ENCODE results near the gene PLEKHG5. TPM values are rescaled to one million over a fixed set of nuclear protein-coding genes. Genes with fewer than 3 reads are reported as not detected.
A peak's percentile ranks its signal among the peaks of the same experiment; 100 is the strongest.

Gene PLEKHG5
- total RNA-seq, 1 donor from 2014 or later, result 34.9 TPM

- no peak for TF ChIP-seq CTCF (IDR thresholded peaks at IDR 0.05)
- Mint-ChIP-seq H3K27me3 (ENCODE audit: unreplicated experiment) (no peaks in the 10 kb centered on the region), H3K27ac (ENCODE audit: unreplicated experiment) (no peak overlapping the region), H3K4me1 (ENCODE audit: unreplicated experiment) (peaks cover 65% of the 10 kb centered on the region), H3K4me3 (ENCODE audit: unreplicated experiment) (no peak overlapping the region), H3K36me3 (ENCODE audit: unreplicated experiment) (no peaks in the 10 kb centered on the region), H3K9me3 (ENCODE audit: unreplicated experiment) (no peaks in the 10 kb centered on the region)
- DNase-seq (ENCODE audit: extremely low spot score, unreplicated experiment), result no peak
Observed at GRCh38 chr1:6515771-6516170, 24.3 kb upstream of the PLEKHG5 start.

DNA sequence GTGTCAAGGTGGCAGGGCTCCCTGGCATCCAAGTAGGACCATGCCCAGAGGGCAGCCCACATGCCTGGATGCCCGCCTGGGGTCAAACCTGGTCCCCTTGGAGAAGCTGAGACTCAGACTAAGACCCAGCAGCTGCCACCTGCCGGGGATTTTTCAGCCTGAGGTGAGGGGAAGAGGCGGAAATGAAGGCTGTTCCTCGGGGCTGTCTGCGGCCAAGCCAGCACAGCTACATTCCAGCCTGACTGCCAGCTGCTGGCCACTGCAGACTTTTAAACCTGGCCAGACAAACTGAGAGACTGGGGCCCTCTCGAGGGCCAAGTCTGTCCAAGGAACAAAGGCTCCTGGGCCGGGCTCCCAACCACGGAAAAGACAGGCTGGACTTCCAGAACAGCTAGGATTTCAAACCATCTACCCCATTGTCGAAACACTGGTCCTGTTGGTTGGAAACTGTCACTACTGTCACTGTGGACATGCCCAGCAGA, 21.9 kb upstream of the PLEKHG5 start:
- no peak overlapping the region for H3K4me3 Mint-ChIP-seq (ENCODE audit: unreplicated experiment)
- no peak for TF ChIP-seq CTCF (IDR thresholded peaks at IDR 0.05)
- H3K27ac Mint-ChIP-seq (ENCODE audit: unreplicated experiment), result peak overlapping the region; percentile 69
- H3K9me3 Mint-ChIP-seq (ENCODE audit: unreplicated experiment), result no peaks in the 10 kb centered on the region
- no peaks in the 10 kb centered on the region for H3K36me3 Mint-ChIP-seq (ENCODE audit: unreplicated experiment)
- no peaks in the 10 kb centered on the region for H3K27me3 Mint-ChIP-seq (ENCODE audit: unreplicated experiment)
- no peak for DNase-seq (ENCODE audit: extremely low spot score, unreplicated experiment)
- H3K4me1 Mint-ChIP-seq (ENCODE audit: unreplicated experiment), result peaks cover 42% of the 10 kb centered on the region

DNA sequence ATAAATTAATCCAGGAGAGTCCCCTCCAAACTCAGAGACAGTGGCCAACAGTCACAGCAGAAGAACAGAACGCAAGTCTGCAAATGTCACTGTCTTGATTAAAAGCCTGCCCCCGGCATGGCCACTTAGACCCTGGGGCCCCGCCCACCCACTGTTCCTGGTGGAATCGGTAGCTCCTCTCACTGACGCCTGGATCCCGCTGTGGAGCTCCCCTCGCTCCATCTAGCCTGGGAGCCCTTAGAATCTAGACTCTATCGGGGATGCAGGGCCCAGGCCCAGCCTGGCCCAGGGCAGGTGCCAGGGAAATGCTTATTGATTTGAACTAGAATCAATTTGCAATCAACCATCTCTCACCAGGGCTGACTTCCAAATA, 21.4 kb upstream of the PLEKHG5 start:
- no peak for TF ChIP-seq CTCF (IDR thresholded peaks at IDR 0.05)
- Mint-ChIP-seq H3K4me3 (ENCODE audit: unreplicated experiment) (no peak overlapping the region), H3K9me3 (ENCODE audit: unreplicated experiment) (no peaks in the 10 kb centered on the region), H3K4me1 (ENCODE audit: unreplicated experiment) (peaks cover 40% of the 10 kb centered on the region), H3K27me3 (ENCODE audit: unreplicated experiment) (no peaks in the 10 kb centered on the region), H3K27ac (ENCODE audit: unreplicated experiment) (peak overlapping the region; percentile 69), H3K36me3 (ENCODE audit: unreplicated experiment) (no peaks in the 10 kb centered on the region)
- no peak for DNase-seq (ENCODE audit: extremely low spot score, unreplicated experiment)

- no peaks in the 10 kb centered on the region for H3K27me3 Mint-ChIP-seq (ENCODE audit: unreplicated experiment)
- no peak overlapping the region for H3K4me3 Mint-ChIP-seq (ENCODE audit: unreplicated experiment)
- no peaks in the 10 kb centered on the region for H3K36me3 Mint-ChIP-seq (ENCODE audit: unreplicated experiment)
- peaks cover 36% of the 10 kb centered on the region for H3K4me1 Mint-ChIP-seq (ENCODE audit: unreplicated experiment)
- no peak for TF ChIP-seq CTCF (IDR thresholded peaks at IDR 0.05)
- DNase-seq (ENCODE audit: extremely low spot score, unreplicated experiment), result no peak
- H3K9me3 Mint-ChIP-seq (ENCODE audit: unreplicated experiment), result no peaks in the 10 kb centered on the region
- H3K27ac Mint-ChIP-seq (ENCODE audit: unreplicated experiment), result peak overlapping the region; percentile 69
Observed at GRCh38 chr1:6512245-6512907, 20.9 kb upstream of the PLEKHG5 start.

DNA sequence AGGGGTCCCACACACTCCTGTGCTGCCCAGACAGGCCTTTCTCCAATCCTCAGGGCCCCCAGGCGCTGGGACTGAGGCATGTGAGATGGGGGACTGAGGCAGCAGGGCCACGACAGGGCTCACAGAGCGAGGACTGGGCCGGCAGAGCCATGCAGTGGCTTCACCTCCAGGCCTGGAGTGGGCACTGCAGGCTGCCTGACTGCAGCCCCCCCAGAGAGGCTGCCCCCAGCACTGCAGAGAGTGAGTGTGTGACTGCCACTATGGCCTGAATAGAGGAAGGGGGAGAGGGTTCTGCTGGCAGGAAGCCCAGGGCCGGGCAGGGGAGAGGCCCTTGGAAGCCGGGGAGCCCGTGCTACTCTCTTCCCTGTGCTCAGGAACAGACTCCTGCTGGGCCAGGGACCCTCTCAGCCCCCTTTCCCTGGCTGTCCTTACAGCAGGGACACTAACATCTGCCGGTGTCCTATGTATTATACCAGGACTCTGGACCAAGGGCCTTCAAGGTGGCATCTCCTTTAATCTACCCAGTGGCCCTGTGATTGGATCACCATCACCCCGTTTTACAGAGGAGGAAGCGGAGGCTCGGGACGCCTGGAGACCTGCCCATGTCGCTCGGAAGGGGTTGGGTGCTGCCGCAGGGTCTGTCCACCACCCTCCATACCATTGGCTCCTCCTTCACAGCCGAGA, 20.2 kb upstream of the PLEKHG5 start:
- Mint-ChIP-seq H3K4me3 (ENCODE audit: unreplicated experiment) (no peak overlapping the region), H3K27me3 (ENCODE audit: unreplicated experiment) (no peaks in the 10 kb centered on the region), H3K4me1 (ENCODE audit: unreplicated experiment) (peaks cover 39% of the 10 kb centered on the region), H3K27ac (ENCODE audit: unreplicated experiment) (peak overlapping the region; percentile 69), H3K36me3 (ENCODE audit: unreplicated experiment) (no peaks in the 10 kb centered on the region), H3K9me3 (ENCODE audit: unreplicated experiment) (no peaks in the 10 kb centered on the region)
- DNase-seq (ENCODE audit: extremely low spot score, unreplicated experiment), result no peak
- TF ChIP-seq CTCF (IDR thresholded peaks at IDR 0.05), result no peak
